ENCODE measurements around the gene SIRT7. TPM values are rescaled to one million over a fixed set of nuclear protein-coding genes. Genes with fewer than 3 reads are reported as not detected.

SIRT7 gene
- total RNA-seq, 3 donors from 2014 or later (not counting 1 experiment from before 2014, with no cell fraction given): 75.8 to 102 (median 94.9) TPM

GRCh38 chr17:81914103-81914850 is 3.7 kb downstream of the SIRT7 start:
- H3K4me1 ChIP-seq (ENCODE audit: control insufficient read depth, insufficient read depth, low read length): peaks cover 42% of the 10 kb centered on the region
- H3K9me3 ChIP-seq (ENCODE audit: control insufficient read depth, insufficient read depth, low read length): no peaks in the 10 kb centered on the region
- Mint-ChIP-seq H3K27ac (no peak overlapping the region), H3K4me3 (no peak overlapping the region), H3K9me3 (no peaks in the 10 kb centered on the region), H3K4me1 (peaks cover 26 to 46% of the 10 kb centered on the region in 2 donors), H3K27me3 (ENCODE audit: low read depth in 2 of 2) (no peaks in the 10 kb centered on the region), H3K36me3 (no peaks in the 10 kb centered on the region)
- H3K4me3 ChIP-seq (ENCODE audit: low read length): no peak overlapping the region
- no peaks in the 10 kb centered on the region for H3K27me3 ChIP-seq (ENCODE audit: control insufficient read depth, insufficient read depth, low read length)
- TF ChIP-seq CTCF (IDR thresholded peaks at IDR 0.05): no peak
- H3K27ac ChIP-seq (ENCODE audit: low read length): no peak overlapping the region
- no peak for DNase-seq
- H3K36me3 ChIP-seq (ENCODE audit: control insufficient read depth, insufficient read depth, low read length): peaks cover 38% of the 10 kb centered on the region
- ATAC-seq: no peak
- 98% methylated on average over 35 of the region's 36 CpGs for WGBS (ENCODE audit: insufficient coverage)
- intact Hi-C loops (cut with micrococcal nuclease): no loop called here

GRCh38 chr17:81913394-81914102 is 4.4 kb downstream of the SIRT7 start:
- DNase-seq (no peak), ATAC-seq (no peak)
- no peaks in the 10 kb centered on the region for H3K9me3 ChIP-seq (ENCODE audit: control insufficient read depth, insufficient read depth, low read length)
- intact Hi-C loops (cut with micrococcal nuclease): no loop called here
- H3K4me3 Mint-ChIP-seq: peak overlapping the region; percentile 17
- no peak overlapping the region for H3K27ac ChIP-seq (ENCODE audit: low read length)
- H3K36me3 ChIP-seq (ENCODE audit: control insufficient read depth, insufficient read depth, low read length): peaks cover 42% of the 10 kb centered on the region
- peaks cover 42% of the 10 kb centered on the region for H3K4me1 ChIP-seq (ENCODE audit: control insufficient read depth, insufficient read depth, low read length)
- H3K27me3 ChIP-seq (ENCODE audit: control insufficient read depth, insufficient read depth, low read length): no peaks in the 10 kb centered on the region
- peaks cover 26 to 46% of the 10 kb centered on the region in 2 donors for H3K4me1 Mint-ChIP-seq
- no peaks in the 10 kb centered on the region for H3K27me3 Mint-ChIP-seq (ENCODE audit: low read depth in 2 of 2)
- no peak overlapping the region for H3K4me3 ChIP-seq (ENCODE audit: low read length)
- H3K36me3 Mint-ChIP-seq: no peaks in the 10 kb centered on the region
- WGBS (ENCODE audit: insufficient coverage): 97% methylated on average over 31 of the region's 31 CpGs
- no peak for TF ChIP-seq CTCF (IDR thresholded peaks at IDR 0.05)
- no peaks in the 10 kb centered on the region for H3K9me3 Mint-ChIP-seq
- no peak overlapping the region for H3K27ac Mint-ChIP-seq

- peaks cover 37% of the 10 kb centered on the region for H3K4me1 ChIP-seq (ENCODE audit: control insufficient read depth, insufficient read depth, low read length)
- Mint-ChIP-seq H3K27ac (no peak overlapping the region), H3K27me3 (ENCODE audit: low read depth in 2 of 2) (no peaks in the 10 kb centered on the region), H3K4me1 (peaks cover 20 to 40% of the 10 kb centered on the region in 2 donors), H3K36me3 (no peaks in the 10 kb centered on the region), H3K4me3 (peak overlapping the region; percentile 40), H3K9me3 (no peaks in the 10 kb centered on the region)
- WGBS (ENCODE audit: insufficient coverage): 94% methylated on average over 30 of the region's 32 CpGs
- no peak for ATAC-seq
- H3K27me3 ChIP-seq (ENCODE audit: control insufficient read depth, insufficient read depth, low read length): no peaks in the 10 kb centered on the region
- no peak for TF ChIP-seq CTCF (IDR thresholded peaks at IDR 0.05)
- no peak overlapping the region for H3K27ac ChIP-seq (ENCODE audit: low read length)
- H3K4me3 ChIP-seq (ENCODE audit: low read length): no peak overlapping the region
- peaks cover 50% of the 10 kb centered on the region for H3K36me3 ChIP-seq (ENCODE audit: control insufficient read depth, insufficient read depth, low read length)
- DNase-seq: no peak
- intact Hi-C loops (cut with micrococcal nuclease): no loop called here
- H3K9me3 ChIP-seq (ENCODE audit: control insufficient read depth, insufficient read depth, low read length): no peaks in the 10 kb centered on the region
Measured at GRCh38 chr17:81912441-81913309, 5.3 kb downstream of the SIRT7 start.
